ENCODE data around the gene SSX5. TPM values are rescaled to one million over a fixed set of nuclear protein-coding genes. Genes with fewer than 3 reads are reported as not detected.
"Not testable (repeated sequence)": the region's sequence is repeated elsewhere in the genome, so short reads cannot be mapped to it uniquely, and the experiment has no call there.

Gene SSX5
- total and polyA plus RNA-seq, 7 experiments from 2014 or later = not detected

- H3K27me3 Mint-ChIP-seq; H3K36me3 Mint-ChIP-seq; H3K36me3 ChIP-seq (ENCODE audit: control insufficient read depth in 2 of 3, insufficient read depth in 3 of 3, low read length in 3 of 3); H3K9me3 Mint-ChIP-seq; H3K27ac ChIP-seq (ENCODE audit: low read depth, low read length); H3K4me1 ChIP-seq (ENCODE audit: control insufficient read depth in 2 of 2, insufficient read depth in 2 of 2, low read length in 2 of 2); H3K4me3 ChIP-seq (ENCODE audit: low read length); POLR2A ChIA-PET; CTCF ChIA-PET; intact Hi-C loops (cut with micrococcal nuclease); DNase-seq; H3K9me3 ChIP-seq (ENCODE audit: control insufficient read depth in 2 of 3, low read length in 3 of 3); H3K27me3 ChIP-seq (ENCODE audit: control insufficient read depth in 2 of 2, insufficient read depth in 2 of 2, low read length in 2 of 2); H3K4me3 Mint-ChIP-seq; H3K4me1 Mint-ChIP-seq; ATAC-seq; H3K27ac Mint-ChIP-seq: not testable (repeated sequence)
These were observed 30.3 kb downstream of the SSX5 start for GRCh38 chrX:48166322-48166721.

GRCh38 chrX:48165241-48165640, 31.4 kb downstream of the SSX5 start:
- Histone ChIP-seq H3K4me3 (ENCODE audit: low read length) (no peak overlapping the region), H3K9me3 (ENCODE audit: control insufficient read depth in 2 of 3, low read length in 3 of 3) (no peaks in the 10 kb centered on the region), H3K4me1 (ENCODE audit: control insufficient read depth in 2 of 2, insufficient read depth in 2 of 2, low read length in 2 of 2) (no peaks in the 10 kb centered on the region), H3K27me3 (ENCODE audit: control insufficient read depth in 2 of 2, insufficient read depth in 2 of 2, low read length in 2 of 2) (no peaks in the 10 kb centered on the region), H3K36me3 (ENCODE audit: control insufficient read depth in 2 of 3, insufficient read depth in 3 of 3, low read length in 3 of 3) (no peaks in the 10 kb centered on the region), H3K27ac (ENCODE audit: low read depth, low read length) (no peak overlapping the region)
- peaks cover 0 to 5% (median 0%) of the 10 kb centered on the region in 5 donors for H3K27me3 Mint-ChIP-seq
- H3K27ac Mint-ChIP-seq = no peak overlapping the region
- ATAC-seq = no peak
- intact Hi-C loops (cut with micrococcal nuclease) = no loop called here
- no peak overlapping the region for H3K4me3 Mint-ChIP-seq
- POLR2A ChIA-PET = no interaction called here
- peaks cover 0 to 3% (median 0%) of the 10 kb centered on the region in 11 donors for H3K9me3 Mint-ChIP-seq
- DNase-seq = no peak
- H3K4me1 Mint-ChIP-seq = no peaks in the 10 kb centered on the region
- no peaks in the 10 kb centered on the region for H3K36me3 Mint-ChIP-seq
- CTCF ChIA-PET = no interaction called here

DNA sequence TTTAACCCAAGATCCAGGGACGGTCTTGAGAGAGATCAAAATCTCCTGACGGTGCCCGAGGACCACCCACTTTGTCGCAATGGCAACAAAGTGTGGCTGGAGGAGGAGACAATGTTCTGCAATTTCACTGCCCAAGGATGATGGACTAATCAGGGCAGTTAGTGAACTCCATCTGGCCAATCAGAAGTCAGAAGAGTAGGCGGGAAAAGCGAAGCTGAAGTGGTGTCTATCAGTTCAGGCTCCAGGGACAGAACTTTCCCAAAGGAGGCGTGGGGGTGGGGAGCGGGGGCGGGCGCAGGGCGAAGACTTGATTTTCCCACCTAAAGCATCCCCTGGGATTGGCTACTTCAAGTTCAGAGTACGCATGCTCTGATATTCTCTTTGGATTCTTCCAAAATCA, 40.6 kb downstream of the SSX5 start:
- POLR2A ChIA-PET = interaction anchor here (0.6 kb wide), 1 partner anchor 10 kb away, joined by 3 read pairs; no protein-coding TSS in a partner anchor
- no peaks in the 10 kb centered on the region for H3K36me3 Mint-ChIP-seq
- H3K4me1 ChIP-seq (ENCODE audit: control insufficient read depth in 2 of 2, insufficient read depth in 2 of 2, low read length in 2 of 2) = no peaks in the 10 kb centered on the region
- peaks cover 0 to 2% (median 0%) of the 10 kb centered on the region in 5 donors for H3K27me3 Mint-ChIP-seq
- no peak overlapping the region for H3K4me3 ChIP-seq (ENCODE audit: low read length)
- no peaks in the 10 kb centered on the region for H3K36me3 ChIP-seq (ENCODE audit: control insufficient read depth in 2 of 3, insufficient read depth in 3 of 3, low read length in 3 of 3)
- H3K9me3 ChIP-seq (ENCODE audit: control insufficient read depth in 2 of 3, low read length in 3 of 3) = no peaks in the 10 kb centered on the region
- intact Hi-C loops (cut with micrococcal nuclease) = no loop called here
- H3K27ac ChIP-seq (ENCODE audit: low read depth, low read length) = no peak overlapping the region
- no peak overlapping the region for H3K27ac Mint-ChIP-seq
- no peak for DNase-seq
- H3K27me3 ChIP-seq (ENCODE audit: control insufficient read depth in 2 of 2, insufficient read depth in 2 of 2, low read length in 2 of 2) = no peaks in the 10 kb centered on the region
- CTCF ChIA-PET = no interaction called here
- H3K4me3 Mint-ChIP-seq = no peak overlapping the region
- no peaks in the 10 kb centered on the region for H3K4me1 Mint-ChIP-seq
- peaks cover 0 to 1% (median 0%) of the 10 kb centered on the region in 11 donors for H3K9me3 Mint-ChIP-seq
- ATAC-seq = no peak

- H3K4me3 ChIP-seq (ENCODE audit: low read length) = no peak overlapping the region
- H3K36me3 ChIP-seq (ENCODE audit: control insufficient read depth in 2 of 3, insufficient read depth in 3 of 3, low read length in 3 of 3) = no peaks in the 10 kb centered on the region
- intact Hi-C loops (cut with micrococcal nuclease) = no loop called here
- no peaks in the 10 kb centered on the region for H3K36me3 Mint-ChIP-seq
- no peak overlapping the region for H3K27ac Mint-ChIP-seq
- no peak for ATAC-seq
- peaks cover 0 to 1% (median 0%) of the 10 kb centered on the region in 11 donors for H3K9me3 Mint-ChIP-seq
- H3K4me3 Mint-ChIP-seq = no peak overlapping the region
- DNase-seq = no peak
- ChIA-PET CTCF (no interaction called here), POLR2A (no interaction called here)
- no peaks in the 10 kb centered on the region for H3K27me3 ChIP-seq (ENCODE audit: control insufficient read depth in 2 of 2, insufficient read depth in 2 of 2, low read length in 2 of 2)
- no peaks in the 10 kb centered on the region for H3K27me3 Mint-ChIP-seq
- no peaks in the 10 kb centered on the region for H3K4me1 ChIP-seq (ENCODE audit: control insufficient read depth in 2 of 2, insufficient read depth in 2 of 2, low read length in 2 of 2)
- no peak overlapping the region for H3K27ac ChIP-seq (ENCODE audit: low read depth, low read length)
- no peaks in the 10 kb centered on the region for H3K9me3 ChIP-seq (ENCODE audit: control insufficient read depth in 2 of 3, low read length in 3 of 3)
- no peaks in the 10 kb centered on the region for H3K4me1 Mint-ChIP-seq
These were observed 41.8 kb downstream of the SSX5 start for GRCh38 chrX:48154796-48155195.

DNA sequence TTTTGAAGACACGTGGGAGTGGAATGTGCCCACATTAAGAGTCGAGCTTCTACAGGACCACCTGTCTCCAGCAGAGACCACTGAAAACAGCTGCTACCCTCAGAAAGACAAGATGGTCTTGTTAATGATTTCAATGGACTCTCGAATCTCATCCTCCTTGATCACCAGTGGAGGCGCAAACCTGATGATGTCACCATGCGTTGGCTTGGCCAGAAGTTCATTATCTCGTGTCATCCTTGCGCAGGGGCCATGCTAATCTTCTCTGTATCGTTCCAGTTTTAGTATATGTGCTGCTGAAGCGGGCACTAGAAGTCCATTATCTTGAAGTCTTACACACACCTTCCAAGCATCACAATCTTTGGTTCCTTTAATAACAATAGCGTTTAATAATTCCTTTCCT, 42.8 kb downstream of the SSX5 start:
- Mint-ChIP-seq H3K4me1 (no peaks in the 10 kb centered on the region), H3K36me3 (no peaks in the 10 kb centered on the region), H3K27ac (no peak overlapping the region), H3K9me3 (peaks cover 0 to 1% (median 0%) of the 10 kb centered on the region in 11 donors), H3K4me3 (no peak overlapping the region), H3K27me3 (no peaks in the 10 kb centered on the region)
- no peak for ATAC-seq
- H3K4me1 ChIP-seq (ENCODE audit: control insufficient read depth in 2 of 2, insufficient read depth in 2 of 2, low read length in 2 of 2) = no peaks in the 10 kb centered on the region
- H3K27ac ChIP-seq (ENCODE audit: low read depth, low read length) = no peak overlapping the region
- H3K36me3 ChIP-seq (ENCODE audit: control insufficient read depth in 2 of 3, insufficient read depth in 3 of 3, low read length in 3 of 3) = no peaks in the 10 kb centered on the region
- H3K4me3 ChIP-seq (ENCODE audit: low read length) = no peak overlapping the region
- intact Hi-C loops (cut with micrococcal nuclease) = no loop called here
- H3K27me3 ChIP-seq (ENCODE audit: control insufficient read depth in 2 of 2, insufficient read depth in 2 of 2, low read length in 2 of 2) = no peaks in the 10 kb centered on the region
- CTCF ChIA-PET = no interaction called here
- no peaks in the 10 kb centered on the region for H3K9me3 ChIP-seq (ENCODE audit: control insufficient read depth in 2 of 3, low read length in 3 of 3)
- POLR2A ChIA-PET = no interaction called here
- DNase-seq = no peak

- Mint-ChIP-seq H3K27ac (peak overlapping the region in 6 of 9 donors; percentile 1 to 55 (median 41)), H3K4me1 (peaks cover 0 to 34% (median 21%) of the 10 kb centered on the region in 7 donors), H3K4me3 (peak overlapping the region; percentile 25 to 79 (median 56))
- H3K9me3 ChIP-seq (ENCODE audit: control insufficient read depth in 2 of 3, low read length in 3 of 3); H3K27me3 ChIP-seq (ENCODE audit: control insufficient read depth in 2 of 2, insufficient read depth in 2 of 2, low read length in 2 of 2); H3K36me3 Mint-ChIP-seq; ATAC-seq; CTCF ChIA-PET; H3K4me3 ChIP-seq (ENCODE audit: low read length); H3K27ac ChIP-seq (ENCODE audit: low read depth, low read length); H3K4me1 ChIP-seq (ENCODE audit: control insufficient read depth in 2 of 2, insufficient read depth in 2 of 2, low read length in 2 of 2); H3K9me3 Mint-ChIP-seq; H3K27me3 Mint-ChIP-seq; H3K36me3 ChIP-seq (ENCODE audit: control insufficient read depth in 2 of 3, insufficient read depth in 3 of 3, low read length in 3 of 3); intact Hi-C loops (cut with micrococcal nuclease); POLR2A ChIA-PET: not testable (repeated sequence)
- DNase-seq = peak in 2 of 9 donors; percentile 1 to 17
These were observed 53.9 kb downstream of the SSX5 start for GRCh38 chrX:48142697-48143096.

DNA sequence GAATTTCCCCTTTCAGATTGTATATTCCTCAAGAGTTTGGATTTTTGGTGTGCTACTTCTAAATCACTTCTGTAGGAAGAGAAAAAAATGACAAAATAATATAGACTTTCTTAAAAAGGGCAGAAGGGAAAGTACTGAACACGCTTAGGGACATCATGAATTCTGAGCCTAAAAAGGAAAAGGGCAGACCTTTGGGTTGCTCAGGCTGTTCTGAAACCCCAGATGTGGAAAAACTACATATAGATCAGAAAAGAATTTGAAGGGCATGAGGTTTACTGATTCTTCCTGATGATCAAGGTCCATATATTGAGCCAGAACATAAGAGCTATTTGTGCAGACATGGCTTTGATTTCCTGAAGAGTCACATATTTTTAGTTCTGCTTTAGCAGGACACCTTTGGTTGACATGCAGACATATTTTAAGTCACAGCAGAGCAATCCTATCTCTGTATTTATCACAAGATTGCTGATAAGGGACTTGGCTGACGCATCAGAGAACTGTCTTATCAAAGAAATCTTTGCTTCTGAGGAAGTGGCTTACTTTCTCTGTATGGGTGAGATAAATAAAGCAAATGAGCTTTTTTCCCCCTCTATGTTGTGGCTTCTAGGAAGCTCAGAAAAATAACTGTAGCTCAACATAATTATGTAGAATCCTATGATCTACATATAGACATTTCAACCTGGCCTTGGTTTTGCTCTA, 54.6 kb downstream of the SSX5 start:
- H3K36me3 Mint-ChIP-seq; H3K4me1 ChIP-seq (ENCODE audit: control insufficient read depth in 2 of 2, insufficient read depth in 2 of 2, low read length in 2 of 2); DNase-seq; H3K27me3 Mint-ChIP-seq; CTCF ChIA-PET; H3K27ac ChIP-seq (ENCODE audit: low read depth, low read length); POLR2A ChIA-PET; H3K36me3 ChIP-seq (ENCODE audit: control insufficient read depth in 2 of 3, insufficient read depth in 3 of 3, low read length in 3 of 3); intact Hi-C loops (cut with micrococcal nuclease); H3K9me3 ChIP-seq (ENCODE audit: control insufficient read depth in 2 of 3, low read length in 3 of 3); H3K4me3 ChIP-seq (ENCODE audit: low read length); H3K9me3 Mint-ChIP-seq; H3K27me3 ChIP-seq (ENCODE audit: control insufficient read depth in 2 of 2, insufficient read depth in 2 of 2, low read length in 2 of 2): not testable (repeated sequence)
- Mint-ChIP-seq H3K27ac (peak overlapping the region in 2 of 9 donors; percentile 45 to 79), H3K4me1 (peaks cover 0 to 34% (median 21%) of the 10 kb centered on the region in 7 donors), H3K4me3 (peak overlapping the region in 3 of 10 donors; percentile 22 to 58 (median 42))
- ATAC-seq = peak; percentile 95
